Mesothelial cell of epicardium (in vitro differentiated cells): ENCODE data around the gene RASSF10. TPM values are rescaled to one million over a fixed set of nuclear protein-coding genes. Genes with fewer than 3 reads are reported as not detected.

Source experiments
- DNase-seq, 2 experiments: peaks; one replicate each; pipeline ENCODE4 v3.0.0; 2021; ENCODE audit warnings: low spot score in 2 of 2; ENCODE audit not compliant: unreplicated experiment in 2 of 2
- H3K27ac Mint-ChIP-seq: 2 replicates; pipeline ENCODE4 v1.8.0; 2021; ENCODE audit warnings: mixed read lengths
- H3K27me3 Mint-ChIP-seq: 2 replicates; pipeline ENCODE4 v1.8.0; 2021; ENCODE audit warnings: low read depth, mixed read lengths
- H3K36me3 Mint-ChIP-seq: 2 replicates; pipeline ENCODE4 v1.8.0; 2021; ENCODE audit warnings: mixed read lengths
- H3K4me1 Mint-ChIP-seq: 2 replicates; pipeline ENCODE4 v1.8.0; 2021; ENCODE audit warnings: mixed read lengths
- H3K4me3 Mint-ChIP-seq: 2 replicates; pipeline ENCODE4 v1.8.0; 2021; ENCODE audit warnings: mild to moderate bottlenecking, moderate library complexity, mixed read lengths
- H3K9me3 Mint-ChIP-seq: 2 replicates; pipeline ENCODE4 v1.8.0; 2021; ENCODE audit warnings: mixed read lengths
- CTCF ChIP-seq: fragments of 200-600 bp; sonication (generic); IDR thresholded peaks from one replicate; pipeline ENCODE4 v1.5.0; 2021; ENCODE audit warnings: antibody characterized with exemption; ENCODE audit not compliant: unreplicated experiment
- total RNA-seq: library from RNA; stranded (reverse); gene quantifications from 3 replicates; pipeline ENCODE4 v1.2.1, GENCODE V29; 2021

The RASSF10 gene
- total RNA-seq, 1 donor from 2014 or later, result 0.09 TPM

DNA sequence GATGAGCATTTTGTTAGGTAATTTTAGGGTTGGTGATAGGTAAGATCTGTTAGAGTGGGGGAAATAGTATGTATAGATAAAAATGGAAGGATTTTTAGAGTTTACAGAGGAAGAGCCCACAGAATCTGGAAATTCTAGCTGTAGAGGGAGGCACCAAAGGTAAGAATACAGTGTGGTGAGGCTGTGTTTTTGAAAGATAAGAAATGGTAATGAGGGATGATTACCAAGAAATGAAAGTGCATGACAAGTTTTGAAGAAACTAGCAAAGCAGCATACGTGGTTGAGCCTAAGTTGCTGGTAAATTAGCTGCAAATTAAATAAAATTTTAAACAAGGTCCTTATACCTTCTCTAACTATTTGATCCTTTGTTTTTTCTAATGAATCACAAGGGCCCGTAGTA lies 14.6 kb upstream of the RASSF10 start:
- no peaks in the 10 kb centered on the region for H3K4me1 Mint-ChIP-seq
- H3K27me3 Mint-ChIP-seq, result peaks cover 20% of the 10 kb centered on the region
- DNase-seq, result no peak
- no peak overlapping the region for H3K27ac Mint-ChIP-seq
- no peak for TF ChIP-seq CTCF
- H3K4me3 Mint-ChIP-seq, result no peak overlapping the region
- no peaks in the 10 kb centered on the region for H3K36me3 Mint-ChIP-seq
- H3K9me3 Mint-ChIP-seq, result peaks cover 11% of the 10 kb centered on the region

GRCh38 chr11:12995188-12995587 lies 13.9 kb upstream of the RASSF10 start:
- no peaks in the 10 kb centered on the region for H3K4me1 Mint-ChIP-seq
- no peaks in the 10 kb centered on the region for H3K36me3 Mint-ChIP-seq
- H3K27me3 Mint-ChIP-seq, result peaks cover 22% of the 10 kb centered on the region
- no peak for DNase-seq
- peaks cover 11% of the 10 kb centered on the region for H3K9me3 Mint-ChIP-seq
- no peak overlapping the region for H3K4me3 Mint-ChIP-seq
- TF ChIP-seq CTCF, result no peak
- no peak overlapping the region for H3K27ac Mint-ChIP-seq

DNA sequence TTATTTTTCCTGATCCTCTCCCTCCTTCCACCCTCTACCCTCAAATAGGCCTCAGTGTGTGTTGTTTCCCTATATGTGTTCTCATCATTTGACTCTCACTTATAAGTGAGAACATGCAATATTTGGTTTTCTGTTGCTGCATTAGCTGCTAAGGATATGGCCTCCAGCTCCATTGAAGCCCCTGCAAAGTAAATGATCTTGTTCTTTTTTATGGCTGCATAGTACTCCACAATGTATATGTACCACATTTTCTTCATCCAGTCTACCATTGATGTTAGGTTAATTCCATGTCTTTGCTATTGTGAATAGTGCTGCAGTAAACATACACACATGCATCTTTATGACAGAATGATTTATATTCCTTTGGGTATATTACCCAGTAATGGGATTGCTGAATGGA lies 13.3 kb upstream of the RASSF10 start:
- no peak for DNase-seq
- Mint-ChIP-seq H3K27ac (no peak overlapping the region), H3K9me3 (peaks cover 11% of the 10 kb centered on the region), H3K4me1 (no peaks in the 10 kb centered on the region), H3K4me3 (no peak overlapping the region), H3K27me3 (peaks cover 26% of the 10 kb centered on the region), H3K36me3 (no peaks in the 10 kb centered on the region)
- TF ChIP-seq CTCF, result no peak

DNA sequence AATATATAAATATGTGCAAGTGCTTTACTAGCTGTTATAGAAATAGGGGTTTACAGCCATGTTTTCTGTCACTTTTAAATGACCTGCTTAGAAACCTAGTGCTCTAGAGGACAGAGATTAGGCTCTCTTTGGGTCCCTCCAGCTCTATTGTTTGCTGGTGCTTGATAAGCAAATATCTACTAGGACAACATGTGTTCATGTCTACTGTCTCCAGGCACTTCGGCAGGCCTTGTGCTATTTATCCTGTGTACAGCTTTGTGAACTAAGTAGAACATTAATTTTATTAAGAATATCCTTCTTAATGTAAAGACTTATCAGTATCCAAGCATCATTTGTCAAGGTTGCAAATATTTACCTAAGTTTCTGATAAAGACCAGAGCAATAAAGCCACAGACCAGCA lies 11.9 kb upstream of the RASSF10 start:
- Mint-ChIP-seq H3K36me3 (no peaks in the 10 kb centered on the region), H3K4me3 (no peak overlapping the region), H3K4me1 (no peaks in the 10 kb centered on the region), H3K27ac (no peak overlapping the region), H3K9me3 (peaks cover 11% of the 10 kb centered on the region), H3K27me3 (peaks cover 35% of the 10 kb centered on the region)
- DNase-seq, result no peak
- no peak for TF ChIP-seq CTCF

- H3K27ac Mint-ChIP-seq, result no peak overlapping the region
- DNase-seq, result no peak
- H3K27me3 Mint-ChIP-seq, result peaks cover 39% of the 10 kb centered on the region
- peaks cover 11% of the 10 kb centered on the region for H3K9me3 Mint-ChIP-seq
- no peak overlapping the region for H3K4me3 Mint-ChIP-seq
- no peaks in the 10 kb centered on the region for H3K4me1 Mint-ChIP-seq
- TF ChIP-seq CTCF, result no peak
- no peaks in the 10 kb centered on the region for H3K36me3 Mint-ChIP-seq
Observed at GRCh38 chr11:12998336-12998735, 10.8 kb upstream of the RASSF10 start.

DNA sequence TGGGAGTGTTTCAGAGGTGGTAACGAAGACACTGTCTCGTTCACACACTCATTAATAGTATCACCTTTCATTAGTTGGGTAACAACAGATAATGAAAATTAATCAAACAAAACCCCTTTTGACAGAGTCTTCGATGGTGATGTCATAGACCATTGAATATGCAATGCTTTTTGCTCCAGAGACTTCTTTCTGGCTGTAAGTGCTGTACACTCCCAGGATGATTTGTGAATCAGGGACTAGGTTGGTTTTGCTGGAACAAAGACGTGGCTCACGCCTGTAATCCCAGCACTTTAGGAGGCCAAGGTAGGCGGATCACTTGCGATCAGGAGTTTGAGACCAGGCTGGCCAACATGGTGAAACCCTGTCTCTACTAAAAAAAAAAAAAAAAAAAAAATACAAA lies 9.5 kb upstream of the RASSF10 start:
- Mint-ChIP-seq H3K27me3 (peaks cover 44% of the 10 kb centered on the region), H3K9me3 (peaks cover 11% of the 10 kb centered on the region), H3K4me3 (no peak overlapping the region), H3K36me3 (no peaks in the 10 kb centered on the region), H3K27ac (no peak overlapping the region), H3K4me1 (no peaks in the 10 kb centered on the region)
- no peak for DNase-seq
- TF ChIP-seq CTCF, result no peak
